GM23338 (cell line): ENCODE measurements around the gene SPRED2.

Source experiments
- CTCF ChIP-seq, 2 experiments: fragments of 200-600 bp in 1 of 2; sonication (generic) in 1 of 2; conservative IDR thresholded peaks; 2 replicates each; pipeline versions ENCODE4 v1.5.1 to v1.6.1; 2016 to 2017; ENCODE audit warnings: antibody characterized with exemption in 2 of 2, low read depth in 2 of 2, mild to moderate bottlenecking in 2 of 2, moderate library complexity in 1 of 2
- EZH2 ChIP-seq: fragments of 200-600 bp; sonication (generic); IDR thresholded peaks from one replicate; pipeline ENCODE4 v1.8.0; 2017; ENCODE audit warnings: antibody characterized with exemption, mild to moderate bottlenecking, low read depth; ENCODE audit not compliant: unreplicated experiment
- NANOG ChIP-seq: IDR thresholded peaks from 2 replicates; pipeline ENCODE4 v1.6.1; 2016; ENCODE audit warnings: antibody characterized with exemption, borderline replicate concordance
- POLR2AphosphoS5 ChIP-seq: IDR thresholded peaks from 2 replicates; pipeline ENCODE4 v1.6.1; 2016; ENCODE audit warnings: antibody characterized with exemption, low read depth

GRCh38 chr2:65370387-65371073 lies 61.9 kb downstream of the SPRED2 start:
- TF ChIP-seq CTCF (conservative IDR thresholded peaks at IDR 0.05; ENCODE audit: low read depth in 2 of 2) (no peak), POLR2AphosphoS5 (no peak), EZH2 (no peak), NANOG (no peak)
